Inferior parietal cortex (tissue), 1 donor: ENCODE results near the gene SLC22A1.
"Not testable (repeated sequence)": the region's sequence is repeated elsewhere in the genome, so short reads cannot be mapped to it uniquely, and the experiment has no call there.

Source experiments
- DNase-seq: peaks from one replicate; pipeline ENCODE4 v3.0.0-alpha.2; 2016; ENCODE audit errors: extremely low spot score

Gene SLC22A1

GRCh38 chr6:160137989-160138835, 16.6 kb downstream of the SLC22A1 start:
- DNase-seq = peak; percentile 68

DNA sequence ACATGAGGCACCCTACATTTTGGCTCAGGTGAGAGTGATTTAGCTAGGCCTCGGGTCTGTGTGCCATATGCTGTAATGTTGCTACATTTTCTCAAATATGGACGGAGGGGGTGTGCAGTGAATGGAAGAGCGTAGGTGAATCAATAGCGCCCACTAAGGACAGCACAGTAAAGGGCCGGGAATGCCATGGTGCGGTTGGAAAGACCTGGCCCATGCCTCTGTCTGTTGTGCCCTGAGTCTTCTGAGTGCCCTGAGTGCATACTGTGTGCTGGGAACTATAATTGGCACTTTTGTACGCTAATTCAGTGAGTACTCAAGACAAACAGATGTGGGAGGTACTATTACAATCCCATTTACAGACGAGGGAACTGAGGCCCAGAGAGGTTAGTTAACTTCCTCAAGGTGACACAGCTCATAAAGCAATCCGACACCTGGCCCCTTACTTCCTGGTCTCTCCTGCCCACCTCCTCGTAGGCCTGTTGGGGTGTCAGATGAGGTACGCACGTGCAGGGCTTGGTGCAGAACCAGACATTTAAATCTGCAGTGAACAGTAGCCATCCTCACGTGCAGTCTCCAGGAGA, 17.3 kb downstream of the SLC22A1 start:
- DNase-seq = no peak

DNA sequence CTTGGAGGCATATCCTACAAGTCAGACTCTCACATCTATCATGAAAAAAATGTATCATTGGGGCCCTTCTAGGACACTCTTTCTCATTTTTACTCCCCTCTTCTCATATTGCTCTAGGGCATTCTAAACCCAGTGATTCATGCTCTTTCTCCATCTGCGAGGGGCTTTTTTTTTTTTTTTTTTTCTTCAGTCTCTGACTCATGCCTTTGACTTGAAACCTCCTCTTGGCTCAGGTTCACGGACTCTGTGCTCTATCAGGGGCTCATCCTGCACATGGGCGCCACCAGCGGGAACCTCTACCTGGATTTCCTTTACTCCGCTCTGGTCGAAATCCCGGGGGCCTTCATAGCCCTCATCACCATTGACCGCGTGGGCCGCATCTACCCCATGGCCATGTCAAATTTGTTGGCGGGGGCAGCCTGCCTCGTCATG, 17.8 kb downstream of the SLC22A1 start:
- no peak for DNase-seq

DNA sequence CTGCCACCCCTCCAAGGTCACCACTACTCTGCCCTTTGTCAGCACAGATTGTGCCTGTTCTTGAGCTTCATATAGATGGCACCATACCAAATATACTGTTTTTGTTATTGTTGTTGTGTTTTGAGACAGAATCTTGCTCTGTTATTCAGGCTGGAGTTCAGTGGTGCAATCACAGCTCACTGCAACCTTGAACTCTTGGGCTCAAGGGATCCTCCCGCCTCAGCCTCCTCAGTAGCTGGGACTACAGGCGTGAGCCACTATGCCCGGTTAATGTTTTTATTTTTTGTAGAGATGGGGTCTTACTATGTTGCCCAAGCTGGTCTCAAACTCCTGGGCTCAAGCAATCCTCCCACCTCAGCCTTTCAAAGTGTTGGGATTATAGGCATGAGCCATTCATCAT, 18.9 kb downstream of the SLC22A1 start:
- not testable (repeated sequence) for DNase-seq

- DNase-seq = no peak
Observed at GRCh38 chr6:160141001-160141726, 19.5 kb downstream of the SLC22A1 start.

GRCh38 chr6:160142115-160142715, 20.6 kb downstream of the SLC22A1 start:
- no peak for DNase-seq

DNA sequence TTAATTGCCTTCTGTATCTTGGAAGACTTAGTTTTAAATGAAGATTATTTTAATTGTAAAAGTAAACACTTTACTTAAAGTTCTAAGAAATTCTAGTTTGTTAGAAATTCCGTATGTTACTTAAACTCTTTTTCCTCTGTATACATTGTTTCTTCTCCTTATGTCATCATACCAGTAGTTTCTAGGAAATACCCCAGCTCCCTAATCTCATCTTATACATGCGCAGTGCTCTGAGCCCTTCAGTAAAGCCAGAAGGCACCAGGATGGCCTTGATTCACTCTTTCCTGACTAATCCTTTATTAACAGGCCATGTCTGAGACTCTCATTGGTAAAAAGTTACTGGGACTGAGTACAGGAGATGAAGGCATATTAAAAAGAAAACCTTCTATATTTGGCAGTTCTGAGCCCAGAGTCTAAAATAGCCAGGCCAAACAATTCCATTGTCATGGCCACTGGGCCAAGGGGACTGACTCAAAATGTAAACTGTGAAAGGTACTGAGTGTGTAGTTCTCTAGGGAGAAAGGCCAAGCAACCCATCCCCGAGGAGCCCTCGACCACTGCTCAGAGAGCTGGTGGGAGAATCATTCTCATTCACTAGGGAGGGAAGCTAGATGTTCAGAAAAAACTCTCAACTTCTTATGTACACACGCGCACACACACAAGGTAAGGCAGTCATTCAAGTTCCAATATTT, 25.0 kb downstream of the SLC22A1 start:
- DNase-seq = no peak

DNA sequence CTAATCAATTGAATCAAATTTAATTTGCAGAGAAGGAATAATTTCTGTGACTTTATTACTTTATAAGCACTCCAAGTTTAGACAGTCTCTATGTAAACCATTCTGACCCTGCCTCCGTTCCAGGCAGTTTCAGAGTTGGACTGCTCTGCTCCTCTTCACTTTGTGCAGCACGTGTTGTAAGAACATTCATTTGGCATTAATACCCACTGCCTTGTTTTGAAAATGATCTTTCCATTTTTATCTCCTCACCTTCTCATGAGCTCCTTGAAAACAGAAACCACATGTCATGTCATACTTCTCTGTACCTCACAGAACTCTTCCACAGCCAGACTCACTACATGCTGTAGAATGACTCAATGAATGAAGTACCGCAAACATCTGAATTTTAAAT, 25.5 kb downstream of the SLC22A1 start:
- no peak for DNase-seq

GRCh38 chr6:160154471-160154870, 32.9 kb downstream of the SLC22A1 start:
- no peak for DNase-seq

DNA sequence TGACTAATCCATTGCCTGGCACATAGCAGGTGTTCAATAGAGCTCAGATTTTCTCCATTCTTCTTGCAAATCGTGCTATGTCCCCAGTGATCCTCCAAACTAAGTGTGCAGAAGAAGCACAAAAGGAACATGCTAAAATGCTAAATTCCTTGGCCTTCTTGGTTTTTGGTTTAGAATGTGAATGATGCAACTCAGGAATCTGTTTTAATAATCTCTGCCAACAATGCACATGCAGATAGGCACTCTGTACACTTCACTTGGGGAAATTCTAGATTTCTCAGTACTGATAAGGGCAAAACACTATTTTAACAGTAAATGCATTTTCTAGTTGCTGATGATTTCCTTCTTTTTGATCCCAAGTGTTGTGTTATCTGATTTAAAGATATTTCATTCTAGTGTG, 35.2 kb downstream of the SLC22A1 start:
- DNase-seq = no peak

DNA sequence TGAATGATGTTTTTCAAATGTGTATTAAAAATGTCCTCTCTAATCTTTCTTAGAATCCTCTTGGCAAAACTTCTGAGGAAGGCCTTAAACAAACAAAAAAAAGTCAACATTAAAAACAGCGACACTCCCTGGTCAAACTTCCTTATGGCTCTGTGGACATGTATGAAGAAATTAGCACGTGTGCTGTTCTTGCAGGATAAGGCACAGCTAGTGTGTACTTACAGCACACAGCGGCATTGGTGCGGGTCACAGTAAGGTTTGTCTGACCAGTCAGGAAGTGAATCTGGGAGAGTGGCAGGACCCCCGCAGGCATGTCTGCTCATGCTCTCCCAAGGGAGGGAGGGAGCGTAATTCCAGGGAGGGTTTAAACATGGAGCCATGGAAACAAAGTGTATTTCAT, 38.8 kb downstream of the SLC22A1 start:
- DNase-seq = no peak

- no peak for DNase-seq
Observed at GRCh38 chr6:160160929-160161646, 39.5 kb downstream of the SLC22A1 start.

DNA sequence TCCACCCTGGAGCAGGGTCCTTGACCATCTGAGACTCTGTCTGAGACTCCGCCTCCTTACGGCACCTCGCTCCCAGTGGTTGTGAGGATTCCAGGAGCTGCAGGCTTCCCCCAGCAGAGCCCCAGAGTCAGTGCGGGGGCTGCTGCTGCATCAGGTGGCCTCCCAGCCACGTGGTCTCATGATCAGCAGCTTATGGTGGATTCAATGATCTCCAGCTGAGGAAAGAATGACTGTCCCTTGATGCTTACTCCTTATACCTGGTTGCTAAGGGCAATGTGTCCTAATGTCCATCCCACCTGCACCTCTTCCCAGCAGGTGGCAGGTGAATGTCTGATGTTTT, 40.0 kb downstream of the SLC22A1 start:
- DNase-seq = no peak

GRCh38 chr6:160162030-160162566, 40.5 kb downstream of the SLC22A1 start:
- DNase-seq = no peak

DNA sequence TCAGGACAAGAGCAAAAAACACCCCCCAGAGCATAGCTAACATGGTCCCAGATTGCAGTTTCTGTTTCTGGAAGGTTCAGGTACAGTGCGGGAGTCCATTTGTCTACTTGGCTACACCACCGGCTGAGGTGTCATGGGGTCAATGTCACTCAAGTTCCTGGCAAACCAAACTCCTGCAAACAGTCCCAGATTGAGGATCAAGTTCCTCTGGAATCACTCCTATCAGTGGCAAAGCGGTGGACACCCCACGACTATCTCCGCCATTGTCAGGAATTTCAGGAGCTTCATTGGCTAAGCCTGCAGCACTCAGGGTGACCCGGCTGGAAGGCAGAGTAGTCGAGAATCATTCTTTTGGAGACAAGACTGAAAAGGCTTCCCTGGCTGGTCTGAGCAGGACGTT, 41.8 kb downstream of the SLC22A1 start:
- no peak for DNase-seq

DNA sequence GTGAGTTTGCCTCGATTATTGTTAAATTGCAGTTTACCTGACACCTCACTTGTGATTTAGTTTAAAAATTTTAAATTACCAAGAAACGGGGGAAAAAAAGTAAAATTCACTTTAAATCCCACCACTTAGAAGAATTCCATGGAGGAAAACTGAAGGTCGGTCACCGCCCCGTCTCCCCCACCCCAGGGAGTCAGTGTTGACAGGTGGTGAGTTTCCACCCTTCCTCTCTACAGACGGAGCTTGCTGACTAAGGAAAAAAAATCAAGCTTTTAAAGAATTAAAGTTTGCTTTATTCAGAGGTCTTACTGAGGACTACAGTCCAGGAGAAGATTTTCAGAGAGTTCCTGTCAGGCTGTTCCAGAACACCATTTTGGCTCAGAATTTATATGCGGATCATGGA, 42.3 kb downstream of the SLC22A1 start:
- no peak for DNase-seq

- DNase-seq = not testable (repeated sequence)
Observed at GRCh38 chr6:160165928-160166327, 44.3 kb downstream of the SLC22A1 start.

DNA sequence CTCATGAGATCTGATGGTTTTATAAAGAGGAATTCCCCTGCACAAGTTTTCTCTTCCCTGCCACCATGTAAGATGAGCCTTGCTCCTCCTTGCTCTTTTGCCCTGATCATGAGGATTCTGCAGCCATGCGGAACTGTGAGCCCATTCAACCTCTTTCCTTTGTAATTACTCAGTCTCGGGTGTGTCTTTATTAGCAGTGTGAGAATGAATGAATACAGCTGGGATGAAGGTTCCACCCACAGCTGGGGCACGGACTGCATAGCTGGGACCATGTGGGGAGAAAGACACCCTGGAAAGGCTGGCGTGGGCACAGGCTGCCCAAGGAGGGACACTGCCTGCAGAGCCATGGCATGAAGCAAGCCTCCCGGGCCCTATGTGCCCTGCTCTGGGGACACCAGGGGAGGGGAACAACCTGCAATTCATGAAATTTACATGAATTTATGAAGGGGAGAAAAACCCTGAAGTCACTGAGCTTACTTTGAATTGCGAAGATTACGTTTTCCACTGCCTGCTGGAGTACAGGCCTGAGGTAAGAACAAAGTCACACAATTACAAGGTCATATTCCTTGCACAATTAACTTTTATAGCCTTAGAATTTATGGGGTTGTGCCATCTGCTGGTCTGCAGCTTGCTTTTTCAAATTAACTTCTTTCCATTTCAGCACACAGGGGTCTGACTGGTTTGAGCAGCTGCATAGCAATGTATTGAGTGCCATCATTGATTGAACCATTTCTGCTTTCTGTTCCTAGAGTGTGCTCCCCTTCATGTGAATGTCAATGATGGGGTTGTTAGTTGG, 46.2 kb downstream of the SLC22A1 start:
- DNase-seq = no peak

DNA sequence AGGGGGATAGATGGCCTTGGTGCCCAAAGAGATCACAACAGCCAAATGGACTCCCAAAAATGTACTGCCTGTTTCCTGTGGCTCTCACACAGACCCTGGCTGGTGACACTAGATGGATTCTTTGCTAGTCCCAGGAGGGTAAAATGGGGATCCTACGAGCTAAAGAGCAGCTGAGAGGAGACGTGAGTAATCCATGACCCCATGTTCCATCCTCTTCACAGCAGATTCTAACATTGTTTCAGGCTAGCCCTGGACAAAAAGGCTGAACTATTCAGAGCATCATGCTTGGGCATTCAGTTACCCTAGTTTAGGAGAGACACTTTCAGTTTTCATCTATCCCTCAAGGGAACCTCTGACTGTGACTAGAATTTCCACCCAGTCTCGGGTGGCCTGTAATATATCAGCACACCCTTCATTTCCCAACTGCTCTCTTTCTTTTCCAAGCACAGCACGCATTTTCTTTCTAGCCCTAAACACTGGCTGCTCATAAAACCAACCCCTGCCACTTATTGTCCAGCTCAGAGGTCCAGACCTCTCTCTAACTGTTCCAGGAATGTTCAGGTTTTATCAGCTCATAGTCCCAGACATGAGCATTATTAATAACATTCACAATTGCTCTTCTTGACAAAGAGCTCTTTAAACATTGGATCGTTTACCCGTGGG, 48.5 kb downstream of the SLC22A1 start:
- DNase-seq = no peak

DNA sequence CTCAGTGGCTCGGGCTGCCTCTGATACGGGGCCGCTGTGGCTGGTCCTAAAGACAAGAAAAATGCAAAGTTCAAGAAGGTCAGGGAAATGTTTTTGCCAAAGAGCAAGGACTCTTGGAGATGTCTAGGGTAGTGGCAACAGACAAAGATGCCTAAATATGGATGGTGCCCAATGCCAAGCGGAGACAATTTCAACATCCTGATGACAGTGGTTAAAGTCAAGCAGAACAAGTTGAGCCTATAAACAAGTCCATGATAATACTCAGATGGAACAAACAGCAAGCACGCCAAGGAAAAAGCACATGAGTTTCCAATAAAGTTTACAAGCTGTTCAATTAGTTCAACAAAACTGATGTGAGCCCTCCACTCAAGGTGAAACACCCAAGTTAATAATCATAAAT, 51.1 kb downstream of the SLC22A1 start:
- no peak for DNase-seq
